Measurements from ENCODE around the gene SLC66A3.

DNA sequence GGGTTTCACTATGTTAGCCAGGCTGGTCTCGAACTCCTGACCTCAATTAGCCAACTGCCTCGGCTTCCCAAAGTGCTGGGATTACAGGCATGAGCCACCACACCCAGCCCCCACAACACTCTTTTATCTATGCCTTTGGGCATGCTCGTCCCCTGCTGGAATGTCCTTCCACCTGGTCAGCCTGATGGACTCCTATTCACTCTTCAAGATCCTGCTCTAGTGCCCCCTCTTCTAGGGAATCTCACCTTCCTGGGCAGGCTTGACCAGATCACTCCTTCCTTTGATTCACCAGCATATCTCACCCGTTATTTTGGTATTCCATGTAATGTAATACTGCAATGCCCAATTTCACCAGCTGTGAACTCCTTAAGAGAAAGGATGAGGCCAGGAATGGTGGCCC lies 13.9 kb upstream of the SLC66A3 start:
- TF ChIP-seq POLR2A (IDR thresholded peaks at IDR 0.05) (no peak), EP300 (IDR thresholded peaks at IDR 0.05; ENCODE audit: low read depth) (no peak)
- TF ChIP-seq, protein P1, sequence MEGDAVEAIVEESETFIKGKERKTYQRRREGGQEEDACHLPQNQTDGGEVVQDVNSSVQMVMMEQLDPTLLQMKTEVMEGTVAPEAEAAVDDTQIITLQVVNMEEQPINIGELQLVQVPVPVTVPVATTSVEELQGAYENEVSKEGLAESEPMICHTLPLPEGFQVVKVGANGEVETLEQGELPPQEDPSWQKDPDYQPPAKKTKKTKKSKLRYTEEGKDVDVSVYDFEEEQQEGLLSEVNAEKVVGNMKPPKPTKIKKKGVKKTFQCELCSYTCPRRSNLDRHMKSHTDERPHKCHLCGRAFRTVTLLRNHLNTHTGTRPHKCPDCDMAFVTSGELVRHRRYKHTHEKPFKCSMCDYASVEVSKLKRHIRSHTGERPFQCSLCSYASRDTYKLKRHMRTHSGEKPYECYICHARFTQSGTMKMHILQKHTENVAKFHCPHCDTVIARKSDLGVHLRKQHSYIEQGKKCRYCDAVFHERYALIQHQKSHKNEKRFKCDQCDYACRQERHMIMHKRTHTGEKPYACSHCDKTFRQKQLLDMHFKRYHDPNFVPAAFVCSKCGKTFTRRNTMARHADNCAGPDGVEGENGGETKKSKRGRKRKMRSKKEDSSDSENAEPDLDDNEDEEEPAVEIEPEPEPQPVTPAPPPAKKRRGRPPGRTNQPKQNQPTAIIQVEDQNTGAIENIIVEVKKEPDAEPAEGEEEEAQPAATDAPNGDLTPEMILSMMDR (IDR thresholded peaks at IDR 0.05) = no peak

All from transverse colon (tissue), 3 donors.